ENCODE data around the gene FUT8.

GRCh38 chr14:65658202-65658601, 245.7 kb downstream of the FUT8 start:
- TF ChIP-seq MAFK (IDR thresholded peaks at IDR 0.05; ENCODE audit: low read depth, low read length), result no peak
- no peak for TF ChIP-seq POLR2A (IDR thresholded peaks at IDR 0.05; ENCODE audit: control extremely low read depth in 1 of 2, low read depth in 2 of 2, low read length in 2 of 2)
- TF ChIP-seq CTCF (IDR thresholded peaks at IDR 0.05; ENCODE audit: control extremely low read depth in 1 of 3, insufficient read depth in 1 of 3, low read depth in 1 of 3, low read length in 3 of 3), result no peak

Data from H1 (cell line).